COR-L47 (cell line): ENCODE data around the gene C19orf38.
"Not testable (repeated sequence)": the region's sequence is repeated elsewhere in the genome, so short reads cannot be mapped to it uniquely, and the experiment has no call there.

Experiments
- DNase-seq: peaks from one replicate; lab custom pipeline; 2025; lab: John Stamatoyannopoulos, UW

Gene C19orf38

DNA sequence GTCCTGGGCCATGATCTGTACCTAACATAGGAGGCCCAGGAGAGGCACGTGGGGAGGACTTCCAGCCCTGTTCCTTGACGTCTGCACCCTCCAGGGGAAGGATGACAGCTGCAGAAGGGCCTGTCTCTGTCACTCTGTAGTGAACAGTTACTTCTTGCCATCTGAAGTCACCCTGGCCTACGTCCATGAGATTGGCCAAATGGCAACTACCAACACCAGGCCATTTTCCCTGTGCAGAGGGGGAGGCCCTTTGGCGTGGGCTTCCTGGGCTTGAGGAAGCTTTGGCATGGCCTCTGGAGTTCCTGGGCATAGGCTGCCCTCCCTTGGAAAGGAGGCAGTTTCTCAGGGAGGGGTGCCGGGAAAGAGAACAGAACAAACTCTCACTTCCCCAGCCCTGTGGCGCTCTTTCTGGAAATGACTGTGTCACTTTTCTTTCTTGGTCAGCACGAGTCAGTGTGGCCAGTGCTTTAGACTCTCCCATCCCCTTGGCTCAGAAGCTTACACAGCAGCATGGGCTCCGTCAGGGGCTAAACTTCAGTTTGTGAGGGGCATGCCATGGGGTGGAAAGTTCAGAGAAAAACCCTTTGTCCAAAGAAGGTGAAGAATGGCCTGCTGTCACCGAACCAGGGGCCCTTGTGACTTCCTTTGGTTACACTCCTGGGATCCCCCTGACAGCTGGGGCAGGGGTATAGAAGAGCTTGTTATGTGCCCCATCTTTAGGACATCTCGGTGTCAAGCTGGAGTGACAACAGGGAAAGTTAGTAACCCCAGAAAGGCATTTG, 28.4 kb downstream of the C19orf38 start:
- DNase-seq: no peak

DNA sequence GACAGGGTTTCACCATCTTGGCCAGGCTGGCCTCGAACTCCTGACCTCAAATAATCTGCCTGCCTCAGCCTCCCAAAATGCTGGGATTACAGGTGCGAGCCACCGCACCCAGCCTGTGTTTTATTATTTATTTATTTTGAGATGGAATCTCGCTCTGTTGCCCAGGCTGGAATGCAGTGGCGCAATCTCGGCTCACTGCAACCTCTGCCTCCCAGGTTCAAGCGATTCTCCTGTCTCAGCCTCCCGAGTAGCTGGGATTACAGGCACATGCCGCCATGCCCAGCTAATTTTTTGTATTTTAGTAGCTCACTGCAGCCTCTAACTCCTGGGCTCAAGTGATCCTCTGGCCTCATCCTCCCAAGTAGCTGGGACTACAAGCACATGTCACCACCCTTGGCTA, 29.4 kb downstream of the C19orf38 start:
- DNase-seq: not testable (repeated sequence)

DNA sequence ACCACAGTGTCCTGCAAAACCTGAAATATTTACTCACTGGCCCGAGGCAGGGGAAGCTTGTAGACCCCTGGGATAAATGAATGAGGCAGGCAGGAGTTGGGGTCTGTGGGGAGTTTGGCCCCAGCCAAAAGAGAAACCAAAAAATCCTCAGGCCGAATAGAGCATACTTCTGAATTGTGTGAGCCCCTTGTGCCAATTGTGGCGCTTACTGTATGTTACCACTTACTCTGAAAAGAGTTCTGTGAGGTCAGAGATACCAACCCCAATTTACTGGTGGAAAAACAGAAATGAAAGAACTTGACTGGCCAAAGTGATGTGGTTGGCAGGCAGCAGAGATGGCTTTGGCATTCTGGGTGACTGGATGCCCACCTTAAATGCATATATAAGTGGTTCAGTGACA, 30.0 kb downstream of the C19orf38 start:
- DNase-seq: no peak

DNA sequence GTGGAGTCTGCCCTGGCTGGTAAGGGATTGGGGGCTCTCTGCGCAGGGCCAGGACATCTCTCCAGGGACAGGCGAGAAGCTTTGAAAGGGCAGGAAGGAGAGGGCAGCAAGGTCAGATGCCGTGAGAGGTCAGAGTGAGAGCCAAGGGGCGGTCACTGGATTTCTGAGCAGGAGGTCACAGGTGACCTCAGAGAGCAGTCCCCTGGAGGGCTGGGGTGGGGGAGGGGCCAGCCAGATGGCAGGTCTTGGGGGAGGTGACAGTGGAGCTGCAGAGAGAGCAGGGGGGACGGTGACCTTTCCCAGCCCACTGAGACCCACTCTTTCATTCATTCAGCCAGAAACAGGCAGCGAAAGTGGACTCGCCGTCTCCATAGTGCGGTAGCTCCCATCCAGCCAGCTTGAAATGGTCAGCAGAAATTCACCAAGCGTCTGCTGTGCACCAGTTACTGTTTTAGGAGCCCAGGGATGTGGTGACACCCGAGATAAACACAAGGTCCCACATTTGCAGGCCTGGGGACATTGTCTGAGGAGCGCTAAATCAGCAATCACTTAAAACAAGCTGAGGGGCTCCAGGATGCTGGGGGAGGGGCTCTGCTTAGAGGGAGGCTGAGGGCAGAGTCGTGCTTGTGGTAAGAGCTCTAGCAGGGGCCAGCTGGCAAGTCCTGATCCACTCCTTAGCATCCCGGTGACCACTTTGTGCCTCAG, 33.3 kb downstream of the C19orf38 start:
- no peak for DNase-seq

DNA sequence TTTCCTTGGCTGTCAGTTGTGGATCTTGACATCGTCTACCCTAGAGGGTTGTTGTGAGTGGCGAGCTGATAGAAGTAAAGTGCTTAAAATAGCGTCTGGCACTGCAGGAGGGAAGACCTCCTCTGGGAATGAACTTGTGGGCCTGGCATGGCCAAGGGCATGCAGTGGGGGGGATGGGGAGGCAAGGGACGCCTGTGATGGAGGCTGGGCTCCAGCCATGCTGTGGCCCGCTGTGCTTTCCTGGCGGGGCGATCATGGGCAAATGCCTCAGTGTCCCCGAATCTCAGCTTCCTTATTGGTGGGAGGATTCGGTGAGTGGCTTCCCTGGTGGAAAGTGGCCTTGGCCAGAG, 33.9 kb downstream of the C19orf38 start:
- DNase-seq: no peak

DNA sequence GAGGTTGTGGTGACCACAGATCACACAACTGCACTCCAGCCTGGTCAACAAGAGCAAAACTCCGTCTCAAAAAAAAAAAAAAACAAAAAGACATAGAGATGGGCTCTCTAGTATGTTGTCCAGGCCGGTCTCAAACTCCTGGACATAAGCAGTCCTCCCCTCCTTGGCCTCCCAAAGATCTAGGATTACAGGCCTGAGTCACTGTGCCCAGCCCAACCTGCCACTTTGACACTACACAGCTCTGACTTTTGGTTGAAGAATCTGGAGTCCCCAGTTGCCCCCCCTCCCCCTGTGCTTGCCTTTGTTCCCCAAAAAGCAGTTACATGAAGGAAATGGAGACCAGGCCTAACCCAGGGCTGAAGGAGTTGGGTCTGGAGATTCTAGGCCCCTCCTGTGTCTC, 36.1 kb downstream of the C19orf38 start:
- DNase-seq: no peak

DNA sequence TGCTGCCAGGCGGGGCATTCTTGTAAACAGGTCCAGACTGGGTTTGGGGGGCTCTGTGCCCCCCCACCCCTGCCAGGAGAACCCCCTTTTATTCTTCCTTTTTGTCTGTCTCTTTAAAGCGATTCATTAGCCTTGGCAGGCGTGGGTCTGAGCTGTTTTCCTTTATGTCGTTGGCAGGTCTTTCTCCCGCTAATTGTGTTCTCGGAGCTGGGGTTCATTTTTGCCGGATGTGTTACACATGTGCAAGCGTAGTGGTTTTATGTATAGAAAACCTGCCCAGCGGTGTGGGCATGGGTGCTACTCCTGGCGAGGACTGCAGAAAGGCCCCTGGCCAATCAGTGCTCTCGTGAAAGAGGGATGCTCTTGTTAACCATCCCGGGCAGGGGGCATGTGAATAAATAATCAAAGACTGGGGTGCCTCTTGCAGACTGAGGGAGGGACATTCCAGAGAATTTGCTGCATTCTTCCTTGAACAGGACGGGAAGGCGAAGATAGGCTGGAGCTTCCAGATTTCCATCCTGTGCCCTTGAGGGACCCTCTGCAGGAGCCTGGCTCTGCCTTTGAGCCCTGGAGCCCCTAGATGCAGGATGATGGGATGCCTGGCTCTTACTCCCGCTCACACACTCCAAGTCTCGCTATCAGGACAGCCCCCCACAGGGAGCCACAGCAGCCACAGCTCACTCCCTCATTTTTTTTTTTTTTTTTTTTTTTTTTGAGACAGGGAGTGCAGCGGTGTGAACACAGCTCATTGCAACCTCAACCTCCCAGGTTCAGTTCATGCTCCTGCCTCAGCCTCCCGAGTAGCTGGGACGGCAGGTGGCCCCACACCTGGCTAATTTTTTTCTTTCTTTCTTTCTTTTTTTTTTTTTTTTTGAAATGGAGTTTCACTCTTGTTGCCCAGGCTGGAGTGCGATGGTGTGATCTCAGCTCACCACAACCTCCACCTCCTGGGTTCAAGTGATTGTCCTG, 37.3 kb downstream of the C19orf38 start:
- no peak for DNase-seq

DNA sequence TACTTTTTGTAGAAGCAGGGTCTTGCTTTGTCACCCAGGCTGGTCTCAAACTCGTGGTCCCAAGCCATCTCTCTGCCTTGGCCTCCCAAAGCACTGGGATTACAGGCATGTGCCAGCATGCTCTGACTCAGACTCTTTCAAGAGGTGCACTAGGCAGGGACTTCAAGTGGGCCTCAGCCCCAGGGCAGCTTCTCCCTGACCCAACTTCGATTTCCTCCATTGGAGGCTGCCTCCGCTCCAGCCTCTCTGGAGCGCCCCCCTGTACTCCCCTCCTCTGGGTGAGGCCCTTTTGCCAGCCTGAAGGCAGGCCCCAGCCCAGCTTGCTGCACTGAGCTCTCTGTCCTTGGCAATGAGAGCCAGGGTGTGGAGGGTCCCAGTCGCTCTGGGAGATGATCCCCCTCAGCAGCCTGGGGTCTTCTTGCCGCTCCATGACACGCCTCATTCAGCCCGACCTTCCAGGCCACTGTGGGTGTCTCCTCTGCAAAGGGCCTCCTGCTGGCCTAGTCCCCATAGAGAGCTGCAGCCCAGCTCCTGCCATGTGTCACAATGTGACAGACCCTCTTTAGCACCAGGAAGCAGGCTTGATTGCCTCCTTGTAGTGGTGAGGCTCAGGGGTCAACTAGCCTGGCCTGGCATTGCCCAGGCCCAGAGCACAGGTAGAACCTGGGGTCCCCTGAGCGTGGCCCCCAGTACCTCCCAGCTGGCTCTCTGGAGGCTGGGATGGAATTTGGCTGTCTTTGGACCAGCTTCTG, 39.6 kb downstream of the C19orf38 start:
- no peak for DNase-seq

DNA sequence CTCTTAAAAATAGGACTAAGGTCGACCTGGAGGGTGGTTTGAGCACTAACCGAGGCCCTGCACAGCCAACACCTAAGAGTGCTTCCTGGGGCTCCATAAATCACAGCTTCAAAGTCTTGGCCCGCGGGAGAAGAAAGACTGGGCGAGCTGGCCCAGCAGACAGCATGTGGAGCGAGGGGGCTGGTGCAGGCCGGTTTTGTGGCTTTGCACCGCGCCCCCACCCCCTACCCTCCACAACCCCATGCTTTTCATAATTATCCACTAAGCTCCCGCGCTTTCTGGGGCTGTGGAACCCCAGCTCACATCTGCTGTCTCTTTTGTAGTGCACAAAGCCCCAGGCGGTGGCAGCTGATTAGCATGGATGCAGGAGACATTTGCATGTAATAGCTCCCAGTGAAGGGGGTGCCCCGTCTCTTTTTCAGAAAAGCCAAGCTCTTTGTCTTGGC, 40.2 kb downstream of the C19orf38 start:
- peak; percentile 18 for DNase-seq

DNA sequence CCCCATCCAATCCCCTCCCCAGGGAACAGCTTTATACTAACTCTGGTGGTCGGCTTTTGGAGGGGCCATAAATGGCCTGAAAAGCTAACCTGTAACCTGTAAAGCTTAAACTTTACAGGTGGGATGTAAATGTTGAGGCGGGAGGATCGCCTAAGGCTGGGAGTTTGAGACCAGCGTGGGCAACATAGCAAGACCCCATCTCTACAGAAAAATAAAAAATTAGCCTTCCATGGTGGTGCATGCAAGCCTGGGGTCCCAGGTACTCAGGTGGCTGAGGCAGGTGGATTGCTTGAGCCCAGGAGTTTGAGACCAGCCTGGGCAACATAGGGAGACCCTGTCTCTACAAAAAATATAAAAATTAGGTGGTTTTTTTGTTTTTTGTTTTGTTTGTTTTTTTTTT, 41.7 kb downstream of the C19orf38 start:
- no peak for DNase-seq

DNA sequence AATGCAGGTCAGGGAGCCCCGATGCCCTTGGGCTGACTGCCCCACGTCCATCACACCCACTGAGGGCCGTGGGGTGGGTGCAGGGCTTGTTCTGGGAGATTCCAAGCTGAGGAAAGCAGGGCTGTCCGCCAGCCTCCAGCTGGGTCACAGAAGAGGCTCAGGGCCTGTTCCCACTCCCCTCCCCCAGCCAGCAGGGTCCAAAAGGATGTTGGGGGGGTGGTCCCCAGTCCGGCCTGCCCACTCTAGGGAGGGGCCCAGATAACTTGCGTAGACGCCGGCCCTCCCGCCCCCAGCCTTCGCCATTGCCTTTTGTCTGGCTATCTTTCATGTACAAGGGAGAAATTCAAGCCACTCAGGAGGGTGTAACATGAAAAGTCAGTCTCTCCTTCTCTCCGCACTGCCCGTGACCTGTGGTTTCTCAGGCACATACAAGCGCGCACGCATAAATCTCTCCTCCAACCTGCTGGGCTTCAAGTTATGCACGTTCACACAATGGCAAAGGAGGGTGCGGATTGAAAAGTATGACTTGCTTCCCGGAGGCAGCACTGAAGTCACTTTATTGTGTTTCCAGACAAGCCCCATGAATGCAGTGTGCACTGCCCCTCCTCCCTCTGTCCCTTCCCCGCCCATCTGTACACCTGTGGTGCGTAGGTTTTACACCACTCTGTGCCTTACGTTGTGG, 43.3 kb downstream of the C19orf38 start:
- no peak for DNase-seq

DNA sequence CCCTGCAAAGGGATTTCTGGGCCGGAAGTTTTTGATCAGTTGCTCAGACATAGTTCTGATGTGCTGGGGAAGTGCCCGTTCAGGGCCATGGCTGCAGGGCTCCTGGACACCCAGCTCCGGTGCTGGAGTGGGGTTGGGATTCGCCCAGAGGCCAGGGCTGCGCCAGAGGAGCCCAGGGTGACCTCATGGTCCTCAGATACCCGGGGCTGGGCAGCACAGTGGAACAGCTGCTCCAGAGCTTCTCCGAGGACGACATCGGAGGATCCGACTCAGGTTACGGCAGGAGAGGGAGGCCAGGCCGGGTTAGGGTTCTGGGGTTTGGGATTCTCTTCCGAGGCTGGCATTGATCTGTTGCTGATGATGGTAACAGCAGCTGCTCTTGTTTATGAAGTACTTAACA, 44.0 kb downstream of the C19orf38 start:
- DNase-seq: no peak

DNA sequence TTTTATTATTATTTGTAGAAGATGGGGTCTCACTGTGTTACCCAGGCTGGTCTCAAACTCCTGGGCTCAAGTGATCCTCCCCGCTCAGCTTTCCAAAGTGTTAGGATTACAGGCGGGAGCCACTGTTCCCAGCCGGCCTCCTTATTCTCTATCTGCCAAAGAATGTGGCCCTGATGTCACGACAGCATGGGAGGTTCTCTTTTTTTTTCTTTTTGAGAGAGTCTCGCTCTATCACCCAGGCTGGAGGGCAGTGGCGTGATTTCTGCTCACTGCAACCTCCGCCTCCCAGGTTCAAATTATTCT, 46.6 kb downstream of the C19orf38 start:
- no peak for DNase-seq

DNA sequence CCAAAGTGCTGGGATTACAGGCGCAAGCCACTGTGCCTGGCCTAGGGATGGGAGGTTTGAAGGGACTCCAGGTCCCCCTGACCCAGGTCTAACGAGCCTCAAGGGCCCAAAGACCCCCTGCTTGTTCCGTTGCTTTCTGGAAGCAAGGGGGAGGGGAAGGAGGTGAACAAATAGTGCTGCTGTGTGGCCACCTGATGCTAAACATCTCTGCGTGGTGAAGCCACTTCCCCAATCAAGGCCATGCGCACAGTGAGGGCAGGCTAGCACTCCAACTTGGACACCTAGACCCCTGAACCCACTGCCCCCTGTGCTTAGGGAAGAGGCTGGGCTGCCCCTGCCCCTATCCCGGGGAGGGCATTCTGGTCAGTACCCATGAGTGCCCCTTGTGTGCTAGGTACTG, 47.1 kb downstream of the C19orf38 start:
- no peak for DNase-seq

DNA sequence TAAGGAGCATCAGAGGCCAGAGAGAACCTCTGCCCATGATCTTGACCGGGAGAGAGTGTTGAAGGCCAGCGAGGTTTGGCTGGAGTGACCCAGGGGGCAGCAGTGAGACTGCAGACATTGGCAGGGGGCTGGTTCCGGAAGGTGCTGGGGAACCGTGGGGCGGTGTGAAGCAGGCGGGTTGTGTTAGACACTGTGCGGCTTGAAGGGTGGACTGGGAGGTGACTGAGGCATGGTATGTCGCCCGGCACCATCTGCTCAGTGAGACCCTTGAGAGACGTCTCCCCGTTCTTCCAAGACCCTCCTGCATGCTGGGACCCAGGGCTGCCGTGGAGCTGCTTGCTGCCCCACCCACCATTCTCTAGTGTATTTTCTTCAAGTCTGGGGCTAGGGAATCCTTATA, 47.7 kb downstream of the C19orf38 start:
- no peak for DNase-seq

DNA sequence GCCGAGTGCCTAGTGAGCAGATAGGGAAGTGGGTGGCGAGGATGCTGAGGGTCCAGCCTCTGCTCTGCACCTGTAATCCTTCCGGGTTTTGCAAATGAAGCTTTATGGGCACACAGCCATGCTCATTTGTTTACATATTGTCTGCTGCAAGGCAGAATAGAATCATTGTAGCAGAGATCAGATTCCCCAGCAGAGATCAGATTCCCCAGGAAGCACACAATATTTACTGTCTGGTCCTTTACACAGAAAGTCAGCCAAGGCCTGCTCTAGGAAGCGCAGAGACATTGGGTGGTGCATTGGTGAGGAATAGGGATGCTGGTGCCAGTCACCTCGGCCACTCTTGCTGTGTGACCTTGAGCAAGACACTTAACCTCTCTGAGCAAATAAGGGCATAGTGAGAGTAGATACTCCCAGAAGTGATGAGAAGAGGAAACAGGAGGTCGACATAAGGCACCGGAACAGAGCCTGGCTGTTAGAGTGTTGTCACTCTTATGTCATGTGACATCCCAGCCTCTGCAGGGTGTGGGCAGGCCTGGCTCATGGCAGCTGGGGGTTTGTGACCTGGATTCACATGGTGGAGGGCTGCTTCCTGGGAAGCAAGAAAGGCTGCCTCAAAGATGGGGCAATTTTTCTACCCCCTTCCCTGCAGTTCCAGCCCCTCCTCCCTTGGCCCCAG, 48.8 kb downstream of the C19orf38 start:
- peak; percentile 71 for DNase-seq

DNA sequence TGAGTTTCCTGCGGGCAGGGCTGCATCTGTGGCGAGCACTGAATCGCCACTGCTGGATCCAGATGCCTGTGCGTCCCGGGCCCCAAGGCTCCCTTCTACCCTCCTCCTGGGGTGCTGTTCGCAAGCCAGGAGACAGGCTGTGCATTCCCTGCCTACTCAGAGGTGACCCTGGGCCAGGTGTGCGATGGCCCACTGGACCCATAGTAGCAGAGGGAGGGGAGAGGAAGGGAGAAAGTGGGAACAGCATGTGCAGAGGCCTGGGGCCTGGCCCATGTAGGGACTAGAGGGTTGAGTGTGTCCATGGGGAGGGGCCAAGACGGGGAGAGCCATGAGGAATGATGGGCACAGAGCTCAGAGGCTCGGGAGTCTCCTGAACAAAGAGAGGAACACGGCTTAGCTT, 50.4 kb downstream of the C19orf38 start:
- DNase-seq: no peak

DNA sequence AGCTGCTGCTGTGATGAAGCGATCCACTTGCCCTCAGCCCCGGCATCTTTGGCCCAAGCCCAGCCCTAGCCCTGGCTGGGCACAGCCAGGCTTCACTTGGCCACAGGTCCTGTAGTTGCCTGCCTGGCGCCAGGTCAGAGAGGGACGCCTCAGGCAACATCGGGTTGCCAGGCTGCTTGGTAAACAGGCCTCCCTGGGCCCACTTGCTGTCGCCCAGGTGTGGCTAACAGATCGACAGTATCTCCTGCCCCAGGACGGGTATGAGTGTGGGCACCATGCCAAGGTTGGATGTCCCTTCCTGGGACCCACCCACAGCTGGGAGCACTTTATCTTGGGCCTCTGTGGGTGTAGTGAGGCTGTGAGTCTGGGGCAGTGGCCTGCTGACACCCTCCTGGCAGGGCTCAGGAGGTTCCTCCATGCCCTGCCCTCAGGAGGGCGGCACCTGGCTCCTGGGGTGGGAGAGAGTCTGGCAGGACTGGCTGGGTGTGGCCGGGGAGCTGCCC, 51.0 kb downstream of the C19orf38 start:
- no peak for DNase-seq

DNA sequence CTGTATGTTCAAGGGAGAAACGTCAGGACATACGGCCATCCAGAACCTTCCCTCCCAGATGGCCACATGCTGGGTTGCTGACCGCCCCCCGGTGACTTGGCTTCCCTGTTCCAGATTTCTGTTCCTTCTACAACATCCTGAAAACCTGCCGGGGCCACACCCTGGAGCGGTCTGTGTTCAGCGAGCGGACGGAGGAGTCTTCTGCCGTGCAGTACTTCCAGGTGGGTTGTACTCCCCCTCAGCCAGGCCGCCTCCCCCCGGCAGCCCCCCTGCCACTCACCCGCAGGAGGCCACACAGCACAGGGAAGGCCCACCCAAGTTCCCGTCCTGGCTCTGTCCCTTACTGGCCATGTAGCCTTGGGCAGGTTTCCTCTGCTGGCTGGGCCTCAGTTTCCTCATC, 59.7 kb downstream of the C19orf38 start:
- DNase-seq: no peak

DNA sequence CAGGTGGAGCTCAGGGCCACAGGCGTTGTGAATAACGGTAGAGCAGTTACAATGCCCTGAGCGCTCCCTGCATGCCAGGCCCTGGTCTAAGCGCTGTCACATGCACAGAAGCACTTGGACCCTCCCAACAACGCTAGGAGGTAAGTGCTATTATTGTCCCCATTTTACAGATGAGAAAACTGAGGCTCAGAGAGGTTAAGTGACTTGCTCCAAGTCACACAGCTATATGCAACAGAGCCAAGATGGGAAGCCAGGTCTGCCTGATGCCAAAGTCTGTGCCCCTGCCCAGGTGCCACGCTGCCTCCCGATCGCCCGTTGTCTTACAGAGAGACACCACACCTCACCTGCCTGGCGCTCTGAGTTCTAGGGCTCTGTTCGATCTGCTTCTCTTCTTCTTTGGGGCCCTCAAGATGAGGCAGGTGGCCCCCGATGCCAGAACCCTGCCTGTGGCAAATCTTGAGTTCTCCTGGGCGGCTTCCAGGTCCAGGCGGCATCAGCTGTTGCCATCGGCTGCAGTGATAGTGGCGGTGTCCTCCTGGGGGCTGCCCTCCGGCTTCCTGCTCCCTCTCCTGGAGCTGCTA, 60.3 kb downstream of the C19orf38 start:
- DNase-seq: no peak
